GM19043 (cell line): ENCODE results near the gene SPTAN1.
"Not testable (repeated sequence)": the region's sequence is repeated elsewhere in the genome, so short reads cannot be mapped to it uniquely, and the experiment has no call there.

Experiments
- ATAC-seq: cut with Tn5 transposase; IDR thresholded peaks from one replicate; pipeline ENCODE4 v1.9.1; 2021; ENCODE audit warnings: low read depth; ENCODE audit not compliant: unreplicated experiment

The SPTAN1 gene

GRCh38 chr9:128656416-128657343 is 104.3 kb downstream of the SPTAN1 start, which contains the start of gene DYNC2I2:
TSS of gene DYNC2I2 (minus strand) at chr9:128656847. CDS start at chr9:128656726, 121 bp downstream.
- peak; percentile 59 for ATAC-seq

GRCh38 chr9:128657344-128657704 is 104.9 kb downstream of the SPTAN1 start:
- ATAC-seq, result no peak

- no peak for ATAC-seq
Observed at GRCh38 chr9:128657796-128658195, 105.4 kb downstream of the SPTAN1 start.

- not testable (repeated sequence) for ATAC-seq
Observed at GRCh38 chr9:128666481-128666941, 114.1 kb downstream of the SPTAN1 start.

GRCh38 chr9:128669786-128670185 is 117.4 kb downstream of the SPTAN1 start:
- no peak for ATAC-seq

GRCh38 chr9:128675382-128675781 is 123.0 kb downstream of the SPTAN1 start:
- ATAC-seq, result no peak

- no peak for ATAC-seq
Observed at GRCh38 chr9:128677794-128678193, 125.4 kb downstream of the SPTAN1 start.
